ACHN (cell line): ENCODE results near the gene SOX4.
"Not testable (repeated sequence)": the region's sequence is repeated elsewhere in the genome, so short reads cannot be mapped to it uniquely, and the experiment has no call there.

Source experiments
- DNase-seq: peaks from one replicate; pipeline ENCODE4 v3.0.0-alpha.2; 2015
- in situ Hi-C: cut with HindIII; loops from 2 replicates; pipeline ENCODE4 v1.10.0; 2017; ENCODE audit warnings: low sequenced_read_pairs, low pct_ligation_motif_present, low pct_unique_long_range_greater_than_20kb

The SOX4 gene

GRCh38 chr6:21593412-21593926, at the start of gene SOX4:
Gene SOX4, plus strand, starts transcription at chr6:21593751. Its CDS starts 784 bp downstream, at chr6:21594535.
- peak; percentile 96 for DNase-seq
- in situ Hi-C loops = no loop called here

DNA sequence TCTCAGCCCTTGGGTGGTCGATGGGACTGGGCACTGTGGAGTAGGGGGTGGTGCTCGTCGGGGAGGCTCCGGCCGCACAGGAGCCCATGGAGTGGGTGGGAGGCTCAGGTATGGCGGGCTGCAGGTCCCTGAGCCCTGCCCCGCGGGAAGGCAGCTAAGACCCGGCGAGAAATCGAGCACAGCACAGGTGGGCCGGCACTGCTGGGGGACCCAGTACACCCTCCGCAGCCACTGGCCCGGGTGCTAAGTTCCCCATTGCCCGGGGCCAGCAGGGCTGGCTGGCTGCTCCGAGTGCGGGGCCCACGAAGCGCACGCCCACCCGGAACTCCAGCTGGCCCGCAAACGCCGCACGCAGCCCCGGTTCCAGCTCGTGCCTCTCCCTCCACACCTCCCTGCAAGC, 41.3 kb upstream of the SOX4 start:
- DNase-seq, in situ Hi-C loops: not testable (repeated sequence)

- DNase-seq = no peak
- in situ Hi-C loops = no loop called here
Observed at GRCh38 chr6:21554286-21554685, 39.3 kb upstream of the SOX4 start.

GRCh38 chr6:21555197-21555596, 38.4 kb upstream of the SOX4 start:
- in situ Hi-C loops = no loop called here
- no peak for DNase-seq

GRCh38 chr6:21556511-21556910, 37.0 kb upstream of the SOX4 start:
- in situ Hi-C loops = no loop called here
- DNase-seq = no peak

DNA sequence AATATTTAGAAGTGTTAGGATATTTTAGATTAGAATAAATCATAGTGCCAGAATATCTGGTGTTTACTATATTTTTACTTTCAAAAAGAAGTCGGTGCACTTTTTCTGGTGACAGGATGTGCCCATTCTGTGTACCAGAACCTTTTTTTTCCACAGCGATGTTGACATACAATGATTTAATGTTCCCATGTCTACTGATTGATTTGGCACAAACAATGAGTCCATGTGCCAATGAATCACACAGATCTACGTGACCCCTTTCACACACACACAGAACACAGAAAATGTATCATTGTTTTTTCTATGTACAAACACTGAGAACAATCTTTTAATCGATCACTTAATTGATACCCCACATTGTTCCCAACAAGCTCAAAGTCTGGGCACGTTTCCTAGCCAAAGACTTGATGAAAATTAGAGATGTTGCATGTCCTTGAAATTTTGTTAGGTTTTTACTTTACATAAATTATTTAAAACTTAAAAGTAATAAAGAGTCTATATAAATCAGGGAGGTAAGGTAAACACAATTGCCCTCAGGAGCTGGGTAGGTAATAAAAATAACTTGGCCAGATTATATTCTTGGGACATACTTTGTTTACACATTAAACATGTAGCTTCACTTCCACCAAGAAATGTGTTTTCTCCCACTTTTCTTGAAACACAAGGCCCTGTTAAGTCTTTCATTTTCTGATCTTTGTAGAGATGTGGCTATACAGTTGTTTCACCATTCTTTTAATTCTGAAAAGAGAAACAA, 36.4 kb upstream of the SOX4 start:
- no peak for DNase-seq
- in situ Hi-C loops = no loop called here

GRCh38 chr6:21559238-21559637, 34.3 kb upstream of the SOX4 start:
- DNase-seq = no peak
- in situ Hi-C loops = no loop called here

DNA sequence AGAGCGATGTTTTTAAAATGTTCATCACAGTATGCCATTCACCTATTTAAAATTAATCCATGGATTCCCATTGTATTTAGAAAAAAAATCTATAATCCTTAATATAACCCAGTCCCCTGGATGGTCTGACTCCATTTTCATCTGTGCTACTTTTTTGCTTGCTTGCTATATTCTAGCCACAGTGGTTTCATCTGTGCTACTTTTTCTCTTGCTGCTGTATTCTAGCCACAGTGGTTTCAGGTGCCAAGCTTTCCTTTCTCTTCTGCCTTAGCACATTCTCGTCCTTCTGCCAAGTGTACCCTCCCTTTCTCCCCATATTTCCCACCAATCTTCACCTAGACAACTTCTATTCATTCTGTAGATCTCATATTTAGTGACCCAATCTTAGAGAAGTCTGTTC, 33.3 kb upstream of the SOX4 start:
- no peak for DNase-seq
- in situ Hi-C loops = no loop called here

DNA sequence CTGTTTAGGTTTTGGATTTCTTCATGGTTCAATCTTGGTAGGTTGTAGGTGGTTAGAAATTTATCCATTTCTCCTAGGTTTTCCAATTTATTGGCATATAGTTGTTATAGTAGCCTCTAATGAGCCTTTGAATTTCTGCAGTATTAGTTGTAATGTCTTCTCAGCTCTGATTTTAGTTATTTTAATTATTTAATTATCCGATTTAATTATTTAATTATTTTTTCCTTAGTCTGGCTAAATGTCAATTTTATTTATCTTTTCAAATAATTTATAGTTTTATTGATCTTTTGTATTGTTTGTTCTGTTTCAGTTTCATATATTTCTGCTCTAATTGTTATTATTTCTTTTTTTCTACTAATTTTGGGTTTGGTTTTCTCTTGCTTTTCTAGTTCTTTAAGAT, 28.1 kb upstream of the SOX4 start:
- in situ Hi-C loops = no loop called here
- no peak for DNase-seq

DNA sequence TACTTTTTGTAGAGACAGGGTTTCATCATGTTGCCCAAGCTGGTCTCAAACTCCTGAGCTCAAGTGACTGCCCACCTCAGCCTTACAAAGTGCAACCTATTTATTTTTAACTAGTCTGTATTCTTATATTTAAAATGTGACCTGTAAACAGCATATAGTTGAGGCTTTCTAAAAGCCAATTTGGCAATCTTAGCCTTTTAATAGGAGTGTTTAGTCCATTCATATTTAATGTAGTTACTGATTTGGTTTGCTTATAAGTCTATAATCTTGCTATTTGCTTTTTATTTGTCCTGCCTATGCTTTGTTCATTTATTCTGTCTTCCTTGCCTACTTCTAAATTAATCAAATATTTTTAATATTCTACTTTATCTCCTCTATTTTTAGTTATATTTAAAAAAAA, 15.0 kb upstream of the SOX4 start:
- no peak for DNase-seq
- in situ Hi-C loops = no loop called here

GRCh38 chr6:21582651-21583050, 10.9 kb upstream of the SOX4 start:
- in situ Hi-C loops = no loop called here
- no peak for DNase-seq

- in situ Hi-C loops = no loop called here
- DNase-seq = no peak
Observed at GRCh38 chr6:21586300-21586699, 7.3 kb upstream of the SOX4 start.

- no peak for DNase-seq
- in situ Hi-C loops = no loop called here
Observed at GRCh38 chr6:21586740-21587178, 6.8 kb upstream of the SOX4 start.

DNA sequence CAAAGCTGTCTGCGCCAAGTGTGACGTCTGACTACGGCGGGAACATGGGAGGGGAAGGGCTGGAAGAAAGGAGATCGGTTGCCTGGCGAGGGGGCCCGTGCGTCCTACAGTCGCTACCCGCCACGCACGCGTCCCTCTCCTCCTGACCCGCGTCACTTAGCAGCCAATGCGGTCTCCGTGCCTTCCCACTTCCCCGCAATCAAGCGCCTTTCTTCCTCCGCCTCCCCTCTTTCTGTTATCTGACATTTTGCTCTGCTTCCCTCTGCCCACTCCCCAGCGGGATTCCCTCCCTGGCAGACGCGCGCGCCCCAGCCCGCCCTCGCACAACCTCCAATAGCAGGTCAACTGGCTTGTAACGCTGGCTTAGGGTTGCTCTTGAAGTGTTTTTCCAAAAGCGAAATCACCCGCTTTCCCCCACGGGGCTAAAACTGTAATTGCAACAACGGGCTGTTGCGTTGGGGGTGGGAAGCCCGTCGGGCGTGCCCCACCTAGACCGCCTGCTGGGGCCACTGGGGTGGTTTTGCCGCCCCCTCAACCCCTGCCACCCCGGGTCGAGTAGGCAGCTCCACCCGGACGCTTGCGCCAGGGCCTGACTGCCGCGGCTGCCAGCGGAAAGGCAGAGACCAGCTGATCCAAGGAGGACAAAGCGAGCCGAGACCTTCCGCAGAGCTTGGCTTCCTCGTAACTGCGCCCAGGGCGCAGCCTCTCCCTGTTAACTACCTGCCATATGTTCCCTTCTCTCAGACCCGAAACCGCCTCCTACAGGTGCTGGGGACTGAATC, 6.2 kb upstream of the SOX4 start:
- in situ Hi-C loops = no loop called here
- peak; percentile 65 for DNase-seq

- in situ Hi-C loops = no loop called here
- DNase-seq = peak; percentile 41
Observed at GRCh38 chr6:21587961-21588480, 5.5 kb upstream of the SOX4 start.

DNA sequence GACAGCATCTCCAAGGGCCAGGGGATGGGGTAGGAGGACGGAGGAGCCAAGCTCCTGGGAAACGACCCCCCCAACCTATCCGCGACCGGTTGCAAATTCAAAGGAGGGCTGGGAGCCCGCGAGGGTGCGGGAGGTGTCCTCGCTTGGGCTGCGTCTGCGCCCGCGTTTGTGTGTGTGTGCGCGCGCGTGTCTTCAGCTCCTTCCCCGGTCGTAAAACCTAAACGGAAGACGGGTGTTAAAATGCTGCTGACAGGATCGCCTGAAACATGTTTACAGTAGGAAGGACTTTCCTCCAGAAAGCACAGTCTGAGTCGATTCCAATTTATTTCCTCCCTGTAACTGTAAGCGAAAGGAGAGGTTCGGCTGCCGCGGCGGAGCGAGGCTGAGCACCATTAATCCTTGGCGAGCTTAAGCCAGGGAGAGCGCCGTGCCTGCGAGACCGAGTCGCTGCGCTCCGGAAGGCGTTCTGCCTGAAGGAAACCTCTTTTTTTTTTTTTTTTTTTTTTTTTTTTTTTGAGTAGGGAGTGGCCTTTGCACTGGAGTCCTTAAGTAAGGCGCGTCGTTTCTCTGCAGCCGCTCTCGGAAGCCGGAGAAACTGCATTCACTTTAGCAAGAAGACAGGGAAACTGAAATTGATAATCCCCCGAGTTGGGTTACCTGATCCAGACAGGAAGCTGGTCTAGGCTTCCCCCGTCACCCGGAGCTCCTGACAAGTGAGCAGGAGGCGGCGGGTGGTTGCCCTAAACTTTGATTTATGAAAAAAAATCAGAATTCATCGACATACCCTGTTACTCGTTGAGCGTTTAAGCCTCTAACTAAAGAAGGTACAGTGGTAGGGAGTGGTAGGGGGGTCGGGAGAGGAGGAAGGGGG, 4.8 kb upstream of the SOX4 start:
- DNase-seq = peak; percentile 81
- in situ Hi-C loops = no loop called here

GRCh38 chr6:21589352-21590345, 3.9 kb upstream of the SOX4 start:
- in situ Hi-C loops = no loop called here
- peak; percentile 73 for DNase-seq

DNA sequence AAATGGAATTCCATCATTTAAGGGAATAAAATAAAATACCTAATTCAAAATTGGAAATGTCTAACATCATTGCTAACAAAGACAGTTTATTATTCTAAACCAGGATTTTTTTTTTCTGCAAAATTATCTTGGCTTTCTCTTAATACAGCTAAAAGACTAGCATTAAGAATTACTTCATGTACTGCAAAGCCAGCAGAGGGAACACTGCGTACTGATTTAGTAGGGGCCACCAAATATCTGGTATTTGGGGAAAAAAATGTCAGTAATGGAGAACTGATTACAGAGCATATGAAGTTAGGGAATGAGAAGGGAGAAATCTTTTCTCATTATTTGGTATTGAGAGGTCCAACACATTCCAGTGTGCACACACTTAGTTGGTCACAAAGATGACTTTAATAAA, 3.2 kb upstream of the SOX4 start:
- in situ Hi-C loops = no loop called here
- no peak for DNase-seq
